Suppressor macrophage treated with lipopolysaccharide for 4 hours (primary cell): ENCODE data around the gene CRABP1.

Source experiments
- DNase-seq: peaks from one replicate; pipeline ENCODE4 v3.0.0-alpha.2; 2020

CRABP1 gene

GRCh38 chr15:78317145-78317836 is 22.9 kb upstream of the CRABP1 start:
- no peak for DNase-seq

- DNase-seq = no peak
Observed at GRCh38 chr15:78319588-78319987, 20.6 kb upstream of the CRABP1 start.

GRCh38 chr15:78320183-78320582 is 20.0 kb upstream of the CRABP1 start:
- DNase-seq = no peak

GRCh38 chr15:78321041-78321570 is 19.0 kb upstream of the CRABP1 start:
- no peak for DNase-seq

GRCh38 chr15:78321786-78322185 is 18.4 kb upstream of the CRABP1 start:
- DNase-seq = no peak

- no peak for DNase-seq
Observed at GRCh38 chr15:78322243-78322642, 17.9 kb upstream of the CRABP1 start.

GRCh38 chr15:78322724-78323521 is 17.2 kb upstream of the CRABP1 start:
- peak; percentile 7 for DNase-seq

GRCh38 chr15:78323693-78324092 is 16.5 kb upstream of the CRABP1 start:
- DNase-seq = no peak

GRCh38 chr15:78324144-78324543 is 16.0 kb upstream of the CRABP1 start:
- no peak for DNase-seq

- peak; percentile 13 for DNase-seq
Observed at GRCh38 chr15:78325092-78325843, 14.9 kb upstream of the CRABP1 start.

- peak; percentile 82 for DNase-seq
Observed at GRCh38 chr15:78327466-78327865, 12.7 kb upstream of the CRABP1 start.

- DNase-seq = no peak
Observed at GRCh38 chr15:78329625-78330024, 10.5 kb upstream of the CRABP1 start.

GRCh38 chr15:78334845-78335244 is 5.3 kb upstream of the CRABP1 start:
- no peak for DNase-seq

GRCh38 chr15:78335985-78336384 is 4.2 kb upstream of the CRABP1 start:
- no peak for DNase-seq

GRCh38 chr15:78338781-78339180 is 1.4 kb upstream of the CRABP1 start:
- DNase-seq = no peak

GRCh38 chr15:78339559-78339958 is 594 bp upstream of the CRABP1 start:
- DNase-seq = no peak

- DNase-seq = no peak
Observed at GRCh38 chr15:78341057-78341987, 1.2 kb downstream of the CRABP1 start.

- DNase-seq = no peak
Observed at GRCh38 chr15:78342021-78342420, 1.9 kb downstream of the CRABP1 start.

GRCh38 chr15:78343276-78344060 is 3.3 kb downstream of the CRABP1 start:
- DNase-seq = no peak

- DNase-seq = no peak
Observed at GRCh38 chr15:78345396-78346125, 5.4 kb downstream of the CRABP1 start.
